IPS DF 4.7 (cell line): Measurements from ENCODE around the gene ZNF473.

Experiments
- DNase-seq: peaks from one replicate; pipeline ENCODE4 v3.0.0-alpha.2; 2013; ENCODE audit warnings: low spot score; ENCODE audit errors: extremely low read depth

Gene ZNF473

GRCh38 chr19:50025794-50026549, at the start of gene ZNF473:
Gene ZNF473, plus strand, starts transcription at chr19:50026005. Its CDS starts 5,078 bp downstream, at chr19:50031083.
- DNase-seq, result peak; percentile 83

GRCh38 chr19:49976496-49976895, 49.3 kb upstream of the ZNF473 start:
- no peak for DNase-seq

- DNase-seq, result no peak
These were observed 48.7 kb upstream of the ZNF473 start for GRCh38 chr19:49977076-49977475.

- DNase-seq, result no peak
These were observed 47.9 kb upstream of the ZNF473 start for GRCh38 chr19:49977881-49978280.

GRCh38 chr19:49978324-49978723, 47.5 kb upstream of the ZNF473 start:
- DNase-seq, result no peak

GRCh38 chr19:49981603-49982593, 43.9 kb upstream of the ZNF473 start:
- DNase-seq, result no peak

- DNase-seq, result peak; percentile 7
These were observed 42.1 kb upstream of the ZNF473 start for GRCh38 chr19:49983645-49984229.

GRCh38 chr19:49984491-49984890, 41.3 kb upstream of the ZNF473 start:
- DNase-seq, result no peak

- DNase-seq, result no peak
These were observed 39.9 kb upstream of the ZNF473 start for GRCh38 chr19:49985871-49986270.

- no peak for DNase-seq
These were observed 39.5 kb upstream of the ZNF473 start for GRCh38 chr19:49986354-49986753.

GRCh38 chr19:49987159-49987698, 38.6 kb upstream of the ZNF473 start:
- DNase-seq, result peak; percentile 96

GRCh38 chr19:49988007-49988406, 37.8 kb upstream of the ZNF473 start:
- DNase-seq, result no peak

GRCh38 chr19:49988433-49988832, 37.4 kb upstream of the ZNF473 start:
- DNase-seq, result no peak

- peak; percentile 46 for DNase-seq
These were observed 28.1 kb upstream of the ZNF473 start for GRCh38 chr19:49997709-49998108.

GRCh38 chr19:49999371-50000010, 26.3 kb upstream of the ZNF473 start:
- no peak for DNase-seq

GRCh38 chr19:50000038-50000840, 25.6 kb upstream of the ZNF473 start:
- DNase-seq, result no peak

GRCh38 chr19:50000841-50001557, 24.8 kb upstream of the ZNF473 start:
- DNase-seq, result no peak

- DNase-seq, result no peak
These were observed 24.0 kb upstream of the ZNF473 start for GRCh38 chr19:50001775-50002174.

- DNase-seq, result no peak
These were observed 23.3 kb upstream of the ZNF473 start for GRCh38 chr19:50002386-50002960.
